ENCODE measurements around the gene ADAM12. TPM values are rescaled to one million over a fixed set of nuclear protein-coding genes. Genes with fewer than 3 reads are reported as not detected.

Gene ADAM12
- total and polyA plus RNA-seq, 2 donors (not counting 1 experiment from before 2014, with no cell fraction given) = 21.0 to 56.9 TPM

- TF ChIP-seq CTCF (conservative IDR thresholded peaks at IDR 0.05 in 1 of 2, IDR thresholded peaks at IDR 0.05 in 1 of 2; ENCODE audit: low read depth in 1 of 2, low read length in 2 of 2) = no peak
- Histone ChIP-seq H3K36me3 (ENCODE audit: control insufficient read depth, insufficient read depth, low read length) (no peaks in the 10 kb centered on the region), H3K27ac (ENCODE audit: insufficient read depth, low read length) (peak overlapping the region; percentile 91), H3K27me3 (ENCODE audit: control insufficient read depth, insufficient read depth, low read length) (no peaks in the 10 kb centered on the region), H3K9me3 (ENCODE audit: control insufficient read depth, insufficient read depth, low read depth, low read length) (no peaks in the 10 kb centered on the region), H3K79me2 (ENCODE audit: control insufficient read depth, insufficient read depth, low read length) (no peaks in the 10 kb centered on the region), H2AFZ (ENCODE audit: low read length) (no peak overlapping the region), H4K20me1 (ENCODE audit: control insufficient read depth, extremely low read depth, insufficient read depth, low read length) (no peaks in the 10 kb centered on the region), H3K4me3 (replicated peaks in 1 of 4; ENCODE audit: control extremely low read depth in 1 of 4, insufficient read depth in 1 of 4, low read depth in 3 of 4, low read length in 4 of 4) (no peak overlapping the region), H3K4me1 (ENCODE audit: control insufficient read depth, extremely low read depth, insufficient read depth, low read length) (peaks cover 15% of the 10 kb centered on the region), H3K4me2 (ENCODE audit: extremely low read depth, insufficient read depth, low read length) (peak overlapping the region; percentile 82), H3K9ac (ENCODE audit: insufficient read depth, low read length) (no peak overlapping the region)
- DNase-seq (ENCODE audit: low read depth in 2 of 2) = peak in 1 of 2 donors; percentile 48
Observed at GRCh38 chr10:126397156-126397555, 8.9 kb upstream of the ADAM12 start.

- TF ChIP-seq CTCF (conservative IDR thresholded peaks at IDR 0.05 in 1 of 2, IDR thresholded peaks at IDR 0.05 in 1 of 2; ENCODE audit: low read depth in 1 of 2, low read length in 2 of 2) (no peak), EZH2 (IDR thresholded peaks at IDR 0.05; ENCODE audit: low read length, missing control alignments) (no peak)
- Histone ChIP-seq H3K4me1 (ENCODE audit: control insufficient read depth, extremely low read depth, insufficient read depth, low read length) (peaks cover 30% of the 10 kb centered on the region), H3K36me3 (ENCODE audit: control insufficient read depth, insufficient read depth, low read length) (no peaks in the 10 kb centered on the region), H3K4me2 (ENCODE audit: extremely low read depth, insufficient read depth, low read length) (no peak overlapping the region), H3K79me2 (ENCODE audit: control insufficient read depth, insufficient read depth, low read length) (no peaks in the 10 kb centered on the region), H4K20me1 (ENCODE audit: control insufficient read depth, extremely low read depth, insufficient read depth, low read length) (no peaks in the 10 kb centered on the region), H3K9me3 (ENCODE audit: control insufficient read depth, insufficient read depth, low read depth, low read length) (no peaks in the 10 kb centered on the region), H2AFZ (ENCODE audit: low read length) (no peak overlapping the region), H3K27me3 (ENCODE audit: control insufficient read depth, insufficient read depth, low read length) (no peaks in the 10 kb centered on the region), H3K4me3 (replicated peaks in 1 of 4; ENCODE audit: control extremely low read depth in 1 of 4, insufficient read depth in 1 of 4, low read depth in 3 of 4, low read length in 4 of 4) (no peak overlapping the region), H3K9ac (ENCODE audit: insufficient read depth, low read length) (no peak overlapping the region), H3K27ac (ENCODE audit: insufficient read depth, low read length) (no peak overlapping the region)
- DNase-seq (ENCODE audit: low read depth in 2 of 2) = no peak
Observed at GRCh38 chr10:126394948-126395347, 6.7 kb upstream of the ADAM12 start.

- TF ChIP-seq CTCF (conservative IDR thresholded peaks at IDR 0.05 in 1 of 2, IDR thresholded peaks at IDR 0.05 in 1 of 2; ENCODE audit: low read depth in 1 of 2, low read length in 2 of 2) (no peak), EZH2 (IDR thresholded peaks at IDR 0.05; ENCODE audit: low read length, missing control alignments) (no peak)
- Histone ChIP-seq H3K36me3 (ENCODE audit: control insufficient read depth, insufficient read depth, low read length) (no peaks in the 10 kb centered on the region), H2AFZ (ENCODE audit: low read length) (no peak overlapping the region), H3K9ac (ENCODE audit: insufficient read depth, low read length) (no peak overlapping the region), H3K4me1 (ENCODE audit: control insufficient read depth, extremely low read depth, insufficient read depth, low read length) (peaks cover 26% of the 10 kb centered on the region), H3K27ac (ENCODE audit: insufficient read depth, low read length) (no peak overlapping the region), H3K79me2 (ENCODE audit: control insufficient read depth, insufficient read depth, low read length) (no peaks in the 10 kb centered on the region), H4K20me1 (ENCODE audit: control insufficient read depth, extremely low read depth, insufficient read depth, low read length) (no peaks in the 10 kb centered on the region), H3K4me3 (replicated peaks in 1 of 4; ENCODE audit: control extremely low read depth in 1 of 4, insufficient read depth in 1 of 4, low read depth in 3 of 4, low read length in 4 of 4) (no peak overlapping the region), H3K9me3 (ENCODE audit: control insufficient read depth, insufficient read depth, low read depth, low read length) (no peaks in the 10 kb centered on the region), H3K4me2 (ENCODE audit: extremely low read depth, insufficient read depth, low read length) (no peak overlapping the region), H3K27me3 (ENCODE audit: control insufficient read depth, insufficient read depth, low read length) (no peaks in the 10 kb centered on the region)
- no peak for DNase-seq (ENCODE audit: low read depth in 2 of 2)
Observed at GRCh38 chr10:126393076-126393475, 4.8 kb upstream of the ADAM12 start.

Measured in fibroblast of lung (primary cell).